Measurements from ENCODE around the gene RPP25L. TPM values are rescaled to one million over a fixed set of nuclear protein-coding genes. Genes with fewer than 3 reads are reported as not detected.

Gene RPP25L
- total RNA-seq, 6 donors from 2014 or later, result 16.5 to 27.0 (median 21.7) TPM

DNA sequence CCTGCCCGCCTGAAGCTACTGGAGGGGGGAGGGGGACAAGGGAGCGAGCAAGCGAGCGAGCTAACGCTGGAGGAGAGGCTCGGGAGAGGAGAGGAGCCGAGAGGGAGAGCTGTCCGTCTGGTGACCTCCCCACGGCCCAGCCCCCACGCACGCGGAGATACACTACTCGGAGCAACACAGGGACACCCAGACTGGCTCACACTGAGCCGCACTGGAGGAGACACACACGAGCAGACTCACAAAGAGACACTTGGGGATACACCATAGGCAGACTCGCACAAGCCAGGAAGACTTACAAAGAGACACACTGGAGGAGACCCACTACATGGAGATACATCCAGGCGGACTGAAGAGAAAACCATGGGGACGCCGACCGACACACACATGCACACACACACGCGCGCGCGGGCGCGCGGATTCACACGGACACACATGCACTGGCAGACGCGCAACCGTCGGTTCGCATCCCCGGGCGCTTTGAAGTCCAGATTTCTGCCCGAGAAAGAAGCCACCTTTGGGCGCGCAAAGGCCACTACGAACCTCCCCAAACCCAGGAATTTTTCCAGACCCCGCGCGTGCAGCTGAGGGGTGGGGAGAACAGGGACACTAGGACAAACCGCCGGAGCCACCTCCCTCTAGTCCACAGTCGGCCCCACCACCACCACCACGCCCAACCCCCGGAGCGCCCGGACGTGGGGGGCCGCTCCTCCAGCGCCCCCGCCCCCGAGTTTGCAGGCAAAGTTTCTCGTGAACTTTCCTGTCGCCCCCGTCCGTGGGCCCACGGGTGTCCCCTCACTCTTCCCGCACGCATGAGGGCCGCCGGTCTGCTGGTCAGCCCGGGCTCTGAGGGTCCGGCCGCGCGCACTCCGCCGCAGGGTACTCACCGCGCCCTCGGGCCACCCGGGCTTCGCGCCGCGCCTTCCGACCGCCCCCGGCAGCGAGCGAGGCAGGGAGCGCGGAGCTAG lies 22.9 kb downstream of the RPP25L start:
- peaks cover 0 to 58% (median 24%) of the 10 kb centered on the region in 4 donors for H3K27me3 ChIP-seq
- ATAC-seq (ENCODE audit: low FRiP score in 2 of 2) (no peak), DNase-seq (peak in 1 of 2 donors; percentile 88)
- TF ChIP-seq POLR2AphosphoS5 (IDR thresholded peaks at IDR 0.05) (no peak), POLR2A (IDR thresholded peaks at IDR 0.05) (no peak), EP300 (IDR thresholded peaks at IDR 0.05) (no peak)
- TF ChIP-seq, protein P1, sequence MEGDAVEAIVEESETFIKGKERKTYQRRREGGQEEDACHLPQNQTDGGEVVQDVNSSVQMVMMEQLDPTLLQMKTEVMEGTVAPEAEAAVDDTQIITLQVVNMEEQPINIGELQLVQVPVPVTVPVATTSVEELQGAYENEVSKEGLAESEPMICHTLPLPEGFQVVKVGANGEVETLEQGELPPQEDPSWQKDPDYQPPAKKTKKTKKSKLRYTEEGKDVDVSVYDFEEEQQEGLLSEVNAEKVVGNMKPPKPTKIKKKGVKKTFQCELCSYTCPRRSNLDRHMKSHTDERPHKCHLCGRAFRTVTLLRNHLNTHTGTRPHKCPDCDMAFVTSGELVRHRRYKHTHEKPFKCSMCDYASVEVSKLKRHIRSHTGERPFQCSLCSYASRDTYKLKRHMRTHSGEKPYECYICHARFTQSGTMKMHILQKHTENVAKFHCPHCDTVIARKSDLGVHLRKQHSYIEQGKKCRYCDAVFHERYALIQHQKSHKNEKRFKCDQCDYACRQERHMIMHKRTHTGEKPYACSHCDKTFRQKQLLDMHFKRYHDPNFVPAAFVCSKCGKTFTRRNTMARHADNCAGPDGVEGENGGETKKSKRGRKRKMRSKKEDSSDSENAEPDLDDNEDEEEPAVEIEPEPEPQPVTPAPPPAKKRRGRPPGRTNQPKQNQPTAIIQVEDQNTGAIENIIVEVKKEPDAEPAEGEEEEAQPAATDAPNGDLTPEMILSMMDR (IDR thresholded peaks at IDR 0.05), result no peak
- no peaks in the 10 kb centered on the region for H3K9me3 ChIP-seq
- WGBS, 2 donors, result 3 to 7% methylated on average over 27 to 48 of the region's 86 CpGs
- no peak overlapping the region for H3K27ac ChIP-seq
- no peaks in the 10 kb centered on the region for H3K36me3 ChIP-seq
- peaks cover 41 to 48% (median 42%) of the 10 kb centered on the region in 4 donors for H3K4me1 ChIP-seq
- peak overlapping the region in 3 of 4 donors; percentile 41 to 53 (median 46) for H3K4me3 ChIP-seq

DNA sequence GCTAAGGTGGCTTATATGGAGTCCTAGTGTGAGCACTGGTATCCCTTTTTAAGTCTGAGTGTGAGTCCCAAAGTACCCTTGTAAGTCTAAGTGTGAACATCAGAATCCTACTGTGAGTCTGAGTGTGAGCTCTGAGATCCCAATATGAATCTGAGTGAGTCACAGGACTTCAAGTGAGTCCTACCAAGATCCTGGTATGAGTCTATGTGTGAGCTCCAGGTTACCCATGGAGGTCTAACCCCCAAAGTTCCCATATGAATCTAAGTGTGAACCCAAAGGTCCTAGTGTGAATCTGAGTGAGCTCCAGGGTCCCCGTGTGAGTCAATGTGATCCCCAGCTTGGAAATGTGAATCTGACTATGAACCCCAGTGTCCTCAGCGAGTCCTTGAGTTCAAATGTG lies 24.6 kb downstream of the RPP25L start:
- TF ChIP-seq, protein P1 (IDR thresholded peaks at IDR 0.05), result no peak
- TF ChIP-seq POLR2A (IDR thresholded peaks at IDR 0.05) (no peak), EP300 (IDR thresholded peaks at IDR 0.05) (no peak), POLR2AphosphoS5 (IDR thresholded peaks at IDR 0.05) (no peak)
- 39 to 65% methylated on average over 2 of the region's 2 CpGs for WGBS, 2 donors
- H3K27me3 ChIP-seq, result peaks cover 0 to 50% (median 24%) of the 10 kb centered on the region in 4 donors
- peaks cover 32 to 40% (median 33%) of the 10 kb centered on the region in 4 donors for H3K4me1 ChIP-seq
- no peak overlapping the region for H3K27ac ChIP-seq
- H3K9me3 ChIP-seq, result no peaks in the 10 kb centered on the region
- no peaks in the 10 kb centered on the region for H3K36me3 ChIP-seq
- DNase-seq (no peak), ATAC-seq (ENCODE audit: low FRiP score in 2 of 2) (no peak)
- H3K4me3 ChIP-seq, result no peak overlapping the region

DNA sequence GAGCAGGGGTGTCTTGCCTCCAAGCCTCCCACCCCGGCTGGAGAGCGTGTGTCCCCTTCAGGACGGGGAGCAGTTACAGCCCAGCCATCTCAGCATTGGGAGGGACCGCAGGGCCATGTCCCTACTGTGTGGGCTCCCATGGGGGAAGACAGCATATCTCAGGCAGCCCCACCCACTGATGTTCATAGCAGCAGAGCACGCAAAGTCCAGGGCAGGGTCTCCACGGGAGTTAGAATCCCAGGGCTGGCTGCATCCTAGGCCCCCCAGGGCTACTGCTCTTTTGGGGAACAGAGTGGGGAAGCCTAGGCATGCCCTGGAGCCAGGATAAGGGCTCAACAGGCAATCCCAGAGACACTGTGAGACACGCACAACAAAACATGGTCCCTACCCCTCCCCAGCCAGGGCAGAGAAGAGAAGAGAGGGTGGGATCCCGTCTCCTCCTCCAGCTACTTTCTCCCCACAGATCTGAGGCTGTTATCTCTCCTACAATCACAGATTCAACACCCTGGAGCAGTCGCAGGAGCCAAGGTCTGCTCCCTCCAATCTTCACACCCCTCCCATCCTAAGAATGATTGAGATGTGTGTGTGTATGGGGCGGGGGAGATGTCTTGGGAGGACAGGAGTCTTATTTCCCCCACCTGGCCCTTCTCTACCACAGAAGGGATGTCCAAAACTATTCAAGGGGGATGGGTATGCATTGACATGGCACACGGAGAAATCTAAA lies 25.8 kb downstream of the RPP25L start:
- no peak for ATAC-seq (ENCODE audit: low FRiP score in 2 of 2)
- DNase-seq, result no peak
- Histone ChIP-seq H3K27me3 (peaks cover 0 to 42% (median 18%) of the 10 kb centered on the region in 4 donors), H3K4me1 (peaks cover 22 to 28% (median 23%) of the 10 kb centered on the region in 4 donors), H3K9me3 (no peaks in the 10 kb centered on the region), H3K4me3 (no peak overlapping the region), H3K27ac (no peak overlapping the region), H3K36me3 (no peaks in the 10 kb centered on the region)
- WGBS, 2 donors, result 18 to 30% methylated on average over 5 to 11 of the region's 11 CpGs
- no peak for TF ChIP-seq POLR2AphosphoS5 (IDR thresholded peaks at IDR 0.05)
- TF ChIP-seq, protein P1 (IDR thresholded peaks at IDR 0.05), result no peak
- TF ChIP-seq POLR2A (IDR thresholded peaks at IDR 0.05), result no peak
- no peak for TF ChIP-seq EP300 (IDR thresholded peaks at IDR 0.05)

DNA sequence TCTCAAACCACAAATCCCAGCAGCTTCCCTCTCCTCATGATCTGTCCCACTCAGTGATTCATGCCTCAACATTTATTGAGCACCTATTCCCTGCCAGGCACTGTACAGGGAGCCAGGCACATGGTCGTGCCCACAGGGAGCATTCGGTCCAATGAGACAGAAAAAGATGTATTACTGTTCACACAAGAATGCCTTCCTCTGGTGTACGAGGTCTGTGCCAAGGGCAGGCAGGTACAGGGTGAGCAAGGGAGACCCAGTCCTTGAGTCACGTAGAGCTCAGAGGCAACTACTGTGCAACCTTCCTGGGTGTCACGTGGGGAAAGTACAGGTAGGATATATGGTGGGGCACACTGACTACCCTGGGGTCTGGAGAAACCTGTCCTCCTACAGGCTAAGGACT lies 26.9 kb downstream of the RPP25L start:
- no peak for DNase-seq
- no peaks in the 10 kb centered on the region for H3K9me3 ChIP-seq
- H3K4me1 ChIP-seq, result peaks cover 10 to 17% (median 12%) of the 10 kb centered on the region in 4 donors
- TF ChIP-seq EP300 (IDR thresholded peaks at IDR 0.05) (no peak), POLR2AphosphoS5 (IDR thresholded peaks at IDR 0.05) (no peak), POLR2A (IDR thresholded peaks at IDR 0.05) (no peak)
- TF ChIP-seq, protein P1 (IDR thresholded peaks at IDR 0.05), result no peak
- no peak overlapping the region for H3K27ac ChIP-seq
- no peak for ATAC-seq (ENCODE audit: low FRiP score in 2 of 2)
- H3K36me3 ChIP-seq, result no peaks in the 10 kb centered on the region
- H3K4me3 ChIP-seq, result no peak overlapping the region
- WGBS, 2 donors, result 73% methylated on average over 5 of the region's 5 CpGs
- peaks cover 0 to 31% (median 10%) of the 10 kb centered on the region in 4 donors for H3K27me3 ChIP-seq

All from upper lobe of left lung (tissue), 6 donors.